Glutamatergic neuron (in vitro differentiated cells): ENCODE results near the gene DUS4L. TPM values are rescaled to one million over a fixed set of nuclear protein-coding genes. Genes with fewer than 3 reads are reported as not detected.

ENCODE experiments used
- DNase-seq: peaks from one replicate; pipeline ENCODE4 v3.0.0; 2022
- H3K27ac Mint-ChIP-seq: one replicate; pipeline ENCODE4 v1.8.0; 2020; ENCODE audit warnings: mild to moderate bottlenecking, mixed read lengths, inconsistent platforms; ENCODE audit not compliant: unreplicated experiment
- H3K27me3 Mint-ChIP-seq: one replicate; pipeline ENCODE4 v1.8.0; 2020; ENCODE audit warnings: mild to moderate bottlenecking, moderate library complexity, mixed read lengths, inconsistent platforms; ENCODE audit not compliant: unreplicated experiment
- H3K36me3 Mint-ChIP-seq: one replicate; pipeline ENCODE4 v1.8.0; 2020; ENCODE audit warnings: mild to moderate bottlenecking, mixed read lengths, inconsistent platforms; ENCODE audit not compliant: unreplicated experiment
- H3K4me1 Mint-ChIP-seq: one replicate; pipeline ENCODE4 v1.8.0; 2020; ENCODE audit warnings: mild to moderate bottlenecking, low read depth, mixed read lengths, inconsistent platforms; ENCODE audit not compliant: unreplicated experiment
- H3K4me3 Mint-ChIP-seq: one replicate; pipeline ENCODE4 v1.8.0; 2020; ENCODE audit warnings: mild to moderate bottlenecking, mixed read lengths, inconsistent platforms; ENCODE audit not compliant: unreplicated experiment
- H3K9me3 Mint-ChIP-seq: one replicate; pipeline ENCODE4 v1.8.0; 2020; ENCODE audit warnings: mild to moderate bottlenecking, moderate library complexity, mixed read lengths, inconsistent platforms; ENCODE audit not compliant: unreplicated experiment
- CTCF ChIP-seq: fragments of 200-600 bp; sonication (generic); IDR thresholded peaks from one replicate; pipeline ENCODE4 v1.5.0; 2021; ENCODE audit not compliant: partially characterized antibody, unreplicated experiment
- total RNA-seq: library from RNA; stranded (reverse); fragmentation: NEBNext Ultra II Directional; extraction: Animal tissue kit (Norgen Biotek cat#: 25700); gene quantifications from one replicate; pipeline ENCODE4 v1.2.1, GENCODE V29; 2021; ENCODE audit not compliant: unreplicated experiment

Gene DUS4L
- total RNA-seq, 1 donor from 2014 or later = 11.5 TPM

DNA sequence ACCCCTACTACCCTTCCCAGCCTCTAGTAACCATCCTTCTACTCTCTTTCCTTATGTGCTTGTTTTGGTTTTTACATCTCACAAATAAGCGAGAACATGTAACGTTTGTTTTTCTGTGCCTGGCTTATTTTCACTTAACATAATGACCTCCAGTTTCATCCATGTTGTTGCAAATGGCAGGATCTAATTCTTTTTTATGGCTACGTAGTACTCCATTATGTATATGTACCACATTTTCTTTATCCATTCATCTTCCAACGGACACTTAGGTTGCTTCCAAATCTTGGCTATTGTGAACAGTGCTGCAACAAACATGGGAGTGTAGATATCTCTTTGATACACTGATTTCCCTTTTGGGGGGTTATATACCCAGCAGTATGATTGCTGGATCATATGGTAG, 63.2 kb downstream of the DUS4L start:
- H3K4me1 Mint-ChIP-seq = peaks cover 7% of the 10 kb centered on the region
- no peak for DNase-seq
- peaks cover 3% of the 10 kb centered on the region for H3K9me3 Mint-ChIP-seq
- TF ChIP-seq CTCF = no peak
- H3K4me3 Mint-ChIP-seq = no peak overlapping the region
- no peaks in the 10 kb centered on the region for H3K36me3 Mint-ChIP-seq
- H3K27me3 Mint-ChIP-seq = peaks cover 4% of the 10 kb centered on the region
- H3K27ac Mint-ChIP-seq = no peak overlapping the region

Other genes starting within 250 kb of the DUS4L start
- not detected for gene GPR22, start 93.9 kb upstream of the DUS4L start, total RNA-seq
- gene COG5, start 51 bp upstream of the DUS4L start, total RNA-seq = 29.5 TPM
- 30.1 TPM for gene BCAP29, start 16.3 kb downstream of the DUS4L start, total RNA-seq
- 0.34 TPM for gene SLC26A4, start 96.9 kb downstream of the DUS4L start, total RNA-seq
- 35.6 TPM for gene CBLL1, start 180.2 kb downstream of the DUS4L start, total RNA-seq
- not detected for gene SLC26A3, start 239.3 kb downstream of the DUS4L start, total RNA-seq